ENCODE results near the gene PRKACA.
A peak's percentile ranks its signal among the peaks of the same experiment; 100 is the strongest.
"Not testable (repeated sequence)": the region's sequence is repeated elsewhere in the genome, so short reads cannot be mapped to it uniquely, and the experiment has no call there.

Gene PRKACA

DNA sequence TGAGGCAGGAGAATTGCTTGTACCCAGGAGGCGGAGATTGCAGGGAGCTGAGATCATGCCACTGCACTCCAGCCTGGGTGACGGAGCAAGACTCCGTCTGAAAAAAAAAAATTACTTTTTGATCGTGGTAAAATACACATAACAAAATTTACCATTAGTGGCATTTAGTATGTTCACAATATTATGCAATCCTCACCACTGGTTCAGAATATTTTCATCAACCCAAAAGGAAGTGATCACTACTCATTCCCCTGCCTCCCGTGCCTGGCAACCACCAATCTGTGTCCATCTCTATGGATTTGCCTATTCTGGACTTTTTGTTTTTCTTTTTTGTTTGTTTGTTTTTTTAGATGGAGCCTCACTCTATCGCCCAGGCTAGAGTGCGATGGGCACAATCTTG lies 54.5 kb downstream of the PRKACA start:
- DNase-seq, result no peak

- DNase-seq, result no peak
Observed at GRCh38 chr19:14062558-14062855, 55.1 kb downstream of the PRKACA start.

GRCh38 chr19:14061751-14062557 lies 55.6 kb downstream of the PRKACA start, which contains the start of gene PALM3:
PALM3 (minus strand) TSS chr19:14062076; CDS start chr19:14061980, 96 bp downstream.
- DNase-seq, result no peak

DNA sequence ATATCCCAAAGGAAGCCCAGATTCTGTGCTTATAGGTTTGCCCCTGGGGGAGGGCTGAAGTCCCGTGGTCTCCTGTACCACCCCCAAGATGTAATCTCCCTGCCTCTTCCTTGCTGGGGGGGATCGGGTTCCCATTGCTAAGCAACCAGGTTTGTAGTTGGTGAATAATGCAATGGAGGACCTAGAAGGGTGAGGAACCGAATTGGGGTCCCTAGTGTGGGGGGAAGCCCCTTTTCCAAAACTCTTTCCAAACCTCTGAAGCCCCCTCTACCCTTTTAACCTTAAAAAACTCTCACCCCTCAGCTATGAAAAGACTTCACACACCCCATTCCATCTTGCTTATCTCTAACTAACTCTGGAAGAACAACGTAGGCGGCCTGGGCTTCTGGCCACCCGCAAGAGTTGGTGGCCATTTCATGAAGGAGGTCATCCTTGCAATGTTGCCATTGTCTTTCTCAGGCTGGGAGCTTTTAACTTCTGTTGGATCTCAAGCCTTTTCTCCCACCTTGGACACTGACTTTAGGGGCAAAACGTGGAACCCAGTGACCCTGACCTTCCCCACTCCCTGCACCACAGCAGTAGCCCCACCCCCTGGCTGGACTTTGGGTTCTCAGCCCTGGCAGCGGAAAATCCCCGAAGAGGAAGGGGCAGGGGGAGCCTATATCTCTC lies 56.3 kb downstream of the PRKACA start:
- no peak for DNase-seq

DNA sequence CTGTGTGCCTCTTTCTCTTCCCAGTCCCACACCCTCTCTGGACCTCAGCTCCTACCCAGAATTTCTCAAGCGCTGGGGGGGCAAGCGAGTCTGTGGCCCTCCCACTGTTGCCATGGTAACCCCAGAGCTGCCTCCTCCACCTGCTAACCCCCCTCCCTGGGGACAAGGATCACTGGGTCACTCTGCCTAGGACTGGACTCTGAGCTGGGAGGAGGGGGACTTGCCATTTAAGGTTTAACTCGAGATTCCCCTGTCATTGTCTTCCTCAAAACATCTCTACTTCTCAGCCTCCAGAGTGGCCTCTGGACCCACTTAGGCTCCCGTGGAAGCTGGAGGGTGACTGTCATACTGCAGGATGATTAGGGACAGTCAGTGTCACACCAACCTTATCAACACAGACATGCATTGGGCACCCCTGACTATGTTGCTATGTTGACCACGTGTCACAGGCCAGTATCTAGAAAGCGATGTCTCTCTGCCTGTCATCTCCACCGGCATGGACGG lies 57.9 kb downstream of the PRKACA start:
- peak; percentile 61 for DNase-seq

DNA sequence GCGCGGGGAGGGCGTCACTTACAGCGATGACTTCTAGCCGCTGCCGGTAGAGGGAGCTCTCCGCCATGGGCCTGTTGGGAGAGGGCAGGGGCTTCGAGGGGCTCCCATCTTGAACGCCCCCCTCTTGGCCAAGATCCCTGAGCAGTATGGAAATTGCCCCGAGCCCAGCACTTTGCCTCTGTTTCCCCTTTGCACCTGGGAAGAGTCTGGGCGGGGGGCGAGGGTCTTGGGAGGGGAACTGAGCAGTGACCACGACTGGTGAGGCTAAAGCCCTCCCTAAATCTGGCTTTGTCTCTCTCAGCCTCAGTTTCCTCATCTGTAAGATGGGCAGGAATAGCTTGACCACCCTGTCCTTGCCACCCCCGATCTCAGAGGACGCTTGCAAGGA lies 58.5 kb downstream of the PRKACA start:
- peak; percentile 58 for DNase-seq

GRCh38 chr19:14058182-14059092 lies 59.1 kb downstream of the PRKACA start:
- no peak for DNase-seq

DNA sequence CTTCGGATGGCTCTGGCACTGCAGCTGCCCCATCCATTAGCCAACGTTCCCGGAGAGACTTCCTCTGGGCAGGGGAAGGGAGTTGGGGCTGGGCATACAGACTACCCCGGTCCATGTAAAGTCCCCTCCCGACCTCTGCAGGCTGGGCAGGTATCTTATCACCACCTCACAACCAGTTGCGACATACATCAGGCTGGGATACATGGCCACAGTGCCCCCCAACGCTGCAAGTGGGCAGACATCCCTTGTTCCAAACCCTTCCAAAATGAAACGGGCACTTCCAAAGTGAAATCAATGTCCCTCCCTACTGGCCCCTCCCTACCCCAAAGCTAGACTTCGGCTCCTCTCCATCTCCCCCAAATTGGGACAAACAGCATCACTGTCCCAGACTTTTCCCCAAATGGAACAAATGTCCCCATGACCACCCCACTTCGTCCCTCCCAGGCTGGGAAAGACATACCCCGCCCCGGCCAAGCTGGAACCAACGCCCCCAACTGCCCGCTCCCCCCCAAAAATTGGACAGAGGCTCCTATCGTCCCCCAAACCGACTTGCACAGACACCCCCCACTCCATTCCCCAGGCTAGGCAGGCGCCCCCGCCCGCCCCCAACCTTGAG lies 60.7 kb downstream of the PRKACA start:
- no peak for DNase-seq

- DNase-seq, result no peak
Observed at GRCh38 chr19:14056069-14056666, 61.4 kb downstream of the PRKACA start.

- DNase-seq, result no peak
Observed at GRCh38 chr19:14055396-14055795, 62.2 kb downstream of the PRKACA start.

GRCh38 chr19:14054721-14055120 lies 62.8 kb downstream of the PRKACA start:
- no peak for DNase-seq

DNA sequence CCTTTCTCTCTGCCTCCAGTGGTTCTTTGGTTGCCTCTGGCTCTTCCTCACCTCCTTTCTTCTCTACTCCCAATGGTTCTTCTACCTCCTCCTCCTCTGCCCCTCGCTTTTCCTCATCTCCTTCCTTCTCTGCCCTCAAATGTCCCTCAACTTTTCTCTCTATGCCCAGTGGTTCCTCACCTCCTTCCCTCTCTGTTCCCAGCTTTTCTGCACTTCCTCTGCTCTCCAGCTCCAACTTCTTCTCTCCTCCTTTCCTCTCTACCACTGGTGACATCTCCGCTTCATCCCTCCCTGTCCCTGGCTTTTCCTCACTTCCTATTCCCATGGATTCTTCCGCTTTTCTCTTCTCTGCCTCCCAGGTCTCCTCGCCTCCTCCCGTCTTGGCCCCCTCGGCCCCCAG lies 63.5 kb downstream of the PRKACA start:
- DNase-seq, result no peak

GRCh38 chr19:14053500-14053899 lies 64.1 kb downstream of the PRKACA start:
- DNase-seq, result no peak

- no peak for DNase-seq
Observed at GRCh38 chr19:14053032-14053431, 64.5 kb downstream of the PRKACA start.

DNA sequence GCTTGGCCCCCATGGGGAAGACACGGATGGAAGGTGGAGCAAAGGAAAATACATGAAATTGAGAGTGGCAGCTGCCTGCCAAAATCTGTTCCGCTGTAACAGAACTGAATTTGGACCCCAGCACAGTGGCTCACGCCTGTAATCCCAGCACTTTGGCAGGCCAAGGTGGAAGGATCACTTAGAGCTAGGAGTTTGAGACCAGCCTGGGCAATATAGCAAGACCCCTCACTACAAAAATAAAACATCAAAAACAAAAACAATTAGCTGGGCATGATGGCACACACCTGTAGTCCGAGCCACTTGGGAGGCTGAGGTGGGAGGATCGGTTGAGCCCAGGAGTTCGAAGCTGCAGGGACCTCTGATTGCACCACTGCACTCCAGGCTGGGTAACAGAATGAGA lies 65.1 kb downstream of the PRKACA start:
- DNase-seq, result no peak

GRCh38 chr19:14051980-14052379 lies 65.6 kb downstream of the PRKACA start:
- no peak for DNase-seq

- DNase-seq, result not testable (repeated sequence)
Observed at GRCh38 chr19:14050961-14051360, 66.6 kb downstream of the PRKACA start.

- no peak for DNase-seq
Observed at GRCh38 chr19:14050512-14050911, 67.0 kb downstream of the PRKACA start.

- DNase-seq, result peak; percentile 74
Observed at GRCh38 chr19:14048443-14049153, 69.0 kb downstream of the PRKACA start.

GRCh38 chr19:14047866-14048265 lies 69.7 kb downstream of the PRKACA start:
- not testable (repeated sequence) for DNase-seq

Data from hematopoietic multipotent progenitor cell treated with erythropoietin and hydrocortisone succinate and interleukin-3 and kit ligand, for 6 days (in vitro differentiated cells).